ENCODE data around the gene SGK1.
"Not testable (repeated sequence)": the region's sequence is repeated elsewhere in the genome, so short reads cannot be mapped to it uniquely, and the experiment has no call there.

The SGK1 gene

GRCh38 chr6:134328792-134329191, 10.9 kb upstream of the SGK1 start:
- DNase-seq: no peak

- no peak for DNase-seq
Measured at GRCh38 chr6:134328138-134328537, 10.2 kb upstream of the SGK1 start.

- DNase-seq: not testable (repeated sequence)
Measured at GRCh38 chr6:134326192-134326591, 8.3 kb upstream of the SGK1 start.

- no peak for DNase-seq
Measured at GRCh38 chr6:134324766-134325165, 6.9 kb upstream of the SGK1 start.

- DNase-seq: no peak
Measured at GRCh38 chr6:134324141-134324540, 6.2 kb upstream of the SGK1 start.

- DNase-seq: no peak
Measured at GRCh38 chr6:134323698-134324097, 5.8 kb upstream of the SGK1 start.

- DNase-seq: no peak
Measured at GRCh38 chr6:134323294-134323693, 5.4 kb upstream of the SGK1 start.

- no peak for DNase-seq
Measured at GRCh38 chr6:134322216-134322615, 4.3 kb upstream of the SGK1 start.

GRCh38 chr6:134321246-134321645, 3.3 kb upstream of the SGK1 start:
- no peak for DNase-seq

GRCh38 chr6:134319686-134320085, 1.8 kb upstream of the SGK1 start:
- DNase-seq: not testable (repeated sequence)

- no peak for DNase-seq
Measured at GRCh38 chr6:134318974-134319281, 1.0 kb upstream of the SGK1 start.

- no peak for DNase-seq
Measured at GRCh38 chr6:134318236-134318973, 493 bp upstream of the SGK1 start.

- peak; percentile 13 for DNase-seq
Measured at GRCh38 chr6:134316733-134317431, 1.0 kb downstream of the SGK1 start.

- DNase-seq: no peak
Measured at GRCh38 chr6:134315974-134316441, 1.9 kb downstream of the SGK1 start.

- DNase-seq: no peak
Measured at GRCh38 chr6:134315189-134315588, 2.7 kb downstream of the SGK1 start.

GRCh38 chr6:134314006-134314821, 3.7 kb downstream of the SGK1 start:
- no peak for DNase-seq

GRCh38 chr6:134312038-134312660, 5.8 kb downstream of the SGK1 start:
- DNase-seq: no peak

GRCh38 chr6:134310817-134311216, 7.1 kb downstream of the SGK1 start:
- DNase-seq: no peak

- no peak for DNase-seq
Measured at GRCh38 chr6:134309983-134310605, 7.8 kb downstream of the SGK1 start.

GRCh38 chr6:134309227-134309626, 8.7 kb downstream of the SGK1 start:
- DNase-seq: no peak

GRCh38 chr6:134308800-134309199, 9.1 kb downstream of the SGK1 start:
- DNase-seq: no peak

- no peak for DNase-seq
Measured at GRCh38 chr6:134307870-134308269, 10.0 kb downstream of the SGK1 start.

Measured in right kidney (tissue), 1 donor.